Peyer's patch (tissue), 4 donors: ENCODE measurements around the gene POC1A.

Experiments used
- CTCF ChIP-seq, 6 experiments: fragments of 450-650 bp in 4 of 6; fragments of 200-600 bp in 2 of 6; sonication (generic) in 1 of 6; IDR thresholded peaks; one replicate each; pipeline ENCODE4 v1.5.1; 2017 to 2019; ENCODE audit warnings: antibody characterized with exemption in 6 of 6, mild to moderate bottlenecking in 3 of 6, moderate library complexity in 1 of 6
- POLR2A ChIP-seq, 2 donors: fragments of 450-650 bp; IDR thresholded peaks; one replicate each; pipeline ENCODE4 v1.5.1; 2017; ENCODE audit warnings: antibody characterized with exemption in 2 of 2, mild to moderate bottlenecking in 2 of 2, moderate library complexity in 2 of 2

- TF ChIP-seq CTCF (IDR thresholded peaks at IDR 0.05) (no peak), POLR2A (IDR thresholded peaks at IDR 0.05) (no peak)
These were observed 62.0 kb downstream of the POC1A start for GRCh38 chr3:52092271-52092660.
